ENCODE data around the gene SETD3.

SETD3 gene

GRCh38 chr14:99516156-99516870 is 35.7 kb upstream of the SETD3 start:
- DNase-seq, result no peak

GRCh38 chr14:99515301-99516155 is 34.9 kb upstream of the SETD3 start:
- no peak for DNase-seq

GRCh38 chr14:99514552-99515300 is 34.1 kb upstream of the SETD3 start:
- DNase-seq, result no peak

- DNase-seq, result no peak
Observed at GRCh38 chr14:99513946-99514551, 33.4 kb upstream of the SETD3 start.

- DNase-seq, result no peak
Observed at GRCh38 chr14:99513183-99513694, 32.6 kb upstream of the SETD3 start.

- DNase-seq, result no peak
Observed at GRCh38 chr14:99512571-99513182, 32.0 kb upstream of the SETD3 start.

- DNase-seq, result no peak
Observed at GRCh38 chr14:99512110-99512449, 31.4 kb upstream of the SETD3 start.

GRCh38 chr14:99511421-99512109 is 30.9 kb upstream of the SETD3 start:
- DNase-seq, result peak; percentile 33

- DNase-seq, result no peak
Observed at GRCh38 chr14:99510556-99511139, 30.0 kb upstream of the SETD3 start.

GRCh38 chr14:99509871-99510555 is 29.4 kb upstream of the SETD3 start:
- DNase-seq, result no peak

GRCh38 chr14:99508896-99509629 is 28.4 kb upstream of the SETD3 start:
- no peak for DNase-seq

GRCh38 chr14:99507860-99508640 is 27.4 kb upstream of the SETD3 start:
- no peak for DNase-seq

- DNase-seq, result no peak
Observed at GRCh38 chr14:99506276-99506675, 25.6 kb upstream of the SETD3 start.

- DNase-seq, result no peak
Observed at GRCh38 chr14:99505089-99505488, 24.4 kb upstream of the SETD3 start.

- no peak for DNase-seq
Observed at GRCh38 chr14:99503848-99504453, 23.3 kb upstream of the SETD3 start.

- no peak for DNase-seq
Observed at GRCh38 chr14:99502989-99503421, 22.3 kb upstream of the SETD3 start.

- no peak for DNase-seq
Observed at GRCh38 chr14:99497894-99498293, 17.2 kb upstream of the SETD3 start.

GRCh38 chr14:99497341-99497740 is 16.7 kb upstream of the SETD3 start:
- DNase-seq, result no peak

- no peak for DNase-seq
Observed at GRCh38 chr14:99484106-99484505, 3.4 kb upstream of the SETD3 start.
